ENCODE measurements around the gene GOLPH3L. TPM values are rescaled to one million over a fixed set of nuclear protein-coding genes. Genes with fewer than 3 reads are reported as not detected.

GOLPH3L gene
- total and polyA plus RNA-seq, 2 of the 13 experiments (the other 11 are each of a cell fraction or from before 2014, with no cell fraction given): 8.2 to 12.8 TPM

GRCh38 chr1:150629115-150629928 is 67.6 kb downstream of the GOLPH3L start, which contains the start of gene ENSA (continued):
- TF ChIP-seq PCBP2 (optimal IDR thresholded peaks at IDR 0.05; ENCODE audit: low read depth, low read length, poor library complexity, severe bottlenecking) (no peak), SOX5 (CRISPR knock-in tag; IDR thresholded peaks at IDR 0.05; ENCODE audit: borderline replicate concordance) (peak; percentile 22; the same call in 1 of the 2 replicates), PBX2 (CRISPR knock-in tag; IDR thresholded peaks at IDR 0.05) (peak; percentile 99), NCOR1 (IDR thresholded peaks at IDR 0.05; ENCODE audit: borderline replicate concordance, low read length) (peak; percentile 31; the same call in 1 of the 2 replicates), RAD21 (CRISPR knock-in tag; IDR thresholded peaks at IDR 0.05) (no peak), ZNF280D (CRISPR knock-in tag; IDR thresholded peaks at IDR 0.05) (no peak), CREM (IDR thresholded peaks at IDR 0.05) (peak; percentile 96), CREM (CRISPR knock-in tag; IDR thresholded peaks at IDR 0.05) (0 out of 2 replicates have a peak, but pooled peaks have one; percentile 45), CSRNP1 (CRISPR knock-in tag; IDR thresholded peaks at IDR 0.05) (peak; percentile 34; the same call in 1 of the 2 replicates), AHR (CRISPR knock-in tag; IDR thresholded peaks at IDR 0.05) (peak; percentile 58; the same call in 1 of the 2 replicates), MIER3 (CRISPR knock-in tag; IDR thresholded peaks at IDR 0.05; ENCODE audit: borderline replicate concordance) (peak; percentile 26; the same call in 1 of the 2 replicates), AKAP8 (CRISPR knock-in tag; IDR thresholded peaks at IDR 0.05) (no peak), MLXIP (CRISPR knock-in tag; IDR thresholded peaks at IDR 0.05; ENCODE audit: borderline replicate concordance) (no peak), BRD4 (CRISPR knock-in tag; IDR thresholded peaks at IDR 0.05) (peak; percentile 45; the same call in 1 of the 2 replicates), ZNF274 (CRISPR knock-in tag; IDR thresholded peaks at IDR 0.05) (peak; percentile 38; the same call in 1 of the 2 replicates), CBX2 (IDR thresholded peaks at IDR 0.05; ENCODE audit: low read depth, low read length) (no peak), CBX2 (CRISPR knock-in tag; IDR thresholded peaks at IDR 0.05; ENCODE audit: low read depth) (no peak), GATA4 (IDR thresholded peaks at IDR 0.05; ENCODE audit: borderline replicate concordance, low read depth) (0 out of 2 replicates have a peak, but pooled peaks have one; percentile 10), TBX3 (IDR thresholded peaks at IDR 0.05; ENCODE audit: borderline replicate concordance) (no peak), NRL (CRISPR knock-in tag; IDR thresholded peaks at IDR 0.05; ENCODE audit: borderline replicate concordance) (peak; percentile 63; the same call in 1 of the 2 replicates), THYN1 (CRISPR knock-in tag; IDR thresholded peaks at IDR 0.05; ENCODE audit: borderline replicate concordance, low read depth) (no peak)
